Activated naive CD8-positive, alpha-beta T cell treated with anti-CD3 and anti-CD28 coated beads for 36 hours (primary cell): ENCODE measurements around the gene HK1. TPM values are rescaled to one million over a fixed set of nuclear protein-coding genes. Genes with fewer than 3 reads are reported as not detected.

Experiments
- DNase-seq: peaks from one replicate; pipeline ENCODE4 v3.0.0; 2021
- H3K27ac Mint-ChIP-seq: one replicate; pipeline ENCODE4 v1.8.0; 2022; ENCODE audit warnings: mild to moderate bottlenecking, moderate library complexity, mixed read lengths
- H3K27me3 Mint-ChIP-seq: one replicate; pipeline ENCODE4 v1.8.0; 2022; ENCODE audit warnings: mild to moderate bottlenecking, mixed read lengths
- H3K36me3 Mint-ChIP-seq: one replicate; pipeline ENCODE4 v1.8.0; 2021; ENCODE audit warnings: mild to moderate bottlenecking, mixed read lengths
- H3K4me1 Mint-ChIP-seq: one replicate; pipeline ENCODE4 v1.8.0; 2021; ENCODE audit warnings: mixed read lengths
- H3K4me3 Mint-ChIP-seq: one replicate; pipeline ENCODE4 v1.8.0; 2022; ENCODE audit warnings: mild to moderate bottlenecking, moderate library complexity, mixed read lengths
- H3K9me3 Mint-ChIP-seq: one replicate; pipeline ENCODE4 v1.8.0; 2022; ENCODE audit warnings: mixed read lengths
- total RNA-seq, 2 experiments: library from RNA; stranded (reverse); gene quantifications; one replicate each; pipeline ENCODE4 v1.2.3, GENCODE V29; 2021

The HK1 gene
- total RNA-seq, 2 experiments from 2014 or later: 236 to 244 TPM

GRCh38 chr10:69419744-69420126, 141.4 kb downstream of the HK1 start:
- H3K4me1 Mint-ChIP-seq: peaks cover 8% of the 10 kb centered on the region
- H3K36me3 Mint-ChIP-seq: no peaks in the 10 kb centered on the region
- no peak overlapping the region for H3K4me3 Mint-ChIP-seq
- no peaks in the 10 kb centered on the region for H3K9me3 Mint-ChIP-seq
- H3K27ac Mint-ChIP-seq: no peak overlapping the region
- no peaks in the 10 kb centered on the region for H3K27me3 Mint-ChIP-seq
- no peak for DNase-seq

- H3K4me3 Mint-ChIP-seq: no peak overlapping the region
- no peak for DNase-seq
- no peak overlapping the region for H3K27ac Mint-ChIP-seq
- H3K36me3 Mint-ChIP-seq: no peaks in the 10 kb centered on the region
- H3K27me3 Mint-ChIP-seq: no peaks in the 10 kb centered on the region
- peaks cover 21% of the 10 kb centered on the region for H3K4me1 Mint-ChIP-seq
- H3K9me3 Mint-ChIP-seq: no peaks in the 10 kb centered on the region
These were observed 143.5 kb downstream of the HK1 start for GRCh38 chr10:69421611-69422308.

- Mint-ChIP-seq H3K27ac (no peak overlapping the region), H3K27me3 (no peaks in the 10 kb centered on the region), H3K4me1 (peaks cover 25% of the 10 kb centered on the region), H3K36me3 (no peaks in the 10 kb centered on the region), H3K4me3 (no peak overlapping the region), H3K9me3 (no peaks in the 10 kb centered on the region)
- no peak for DNase-seq
These were observed 144.4 kb downstream of the HK1 start for GRCh38 chr10:69422676-69423075.

GRCh38 chr10:69425041-69425440, 146.7 kb downstream of the HK1 start:
- Mint-ChIP-seq H3K36me3 (no peaks in the 10 kb centered on the region), H3K27ac (no peak overlapping the region), H3K4me1 (peaks cover 33% of the 10 kb centered on the region), H3K27me3 (no peaks in the 10 kb centered on the region), H3K4me3 (no peak overlapping the region), H3K9me3 (no peaks in the 10 kb centered on the region)
- DNase-seq: no peak

GRCh38 chr10:69425511-69426298, 147.4 kb downstream of the HK1 start:
- Mint-ChIP-seq H3K4me3 (no peak overlapping the region), H3K36me3 (no peaks in the 10 kb centered on the region), H3K9me3 (no peaks in the 10 kb centered on the region), H3K27me3 (no peaks in the 10 kb centered on the region), H3K27ac (no peak overlapping the region), H3K4me1 (peaks cover 33% of the 10 kb centered on the region)
- no peak for DNase-seq

GRCh38 chr10:69426376-69426727, 148.1 kb downstream of the HK1 start:
- Mint-ChIP-seq H3K9me3 (no peaks in the 10 kb centered on the region), H3K27ac (no peak overlapping the region), H3K4me1 (peaks cover 33% of the 10 kb centered on the region), H3K36me3 (no peaks in the 10 kb centered on the region), H3K4me3 (no peak overlapping the region), H3K27me3 (no peaks in the 10 kb centered on the region)
- no peak for DNase-seq

- H3K4me3 Mint-ChIP-seq: no peak overlapping the region
- no peaks in the 10 kb centered on the region for H3K27me3 Mint-ChIP-seq
- no peaks in the 10 kb centered on the region for H3K9me3 Mint-ChIP-seq
- DNase-seq: no peak
- peaks cover 33% of the 10 kb centered on the region for H3K4me1 Mint-ChIP-seq
- no peaks in the 10 kb centered on the region for H3K36me3 Mint-ChIP-seq
- H3K27ac Mint-ChIP-seq: no peak overlapping the region
These were observed 149.9 kb downstream of the HK1 start for GRCh38 chr10:69428165-69428564.

- Mint-ChIP-seq H3K27me3 (no peaks in the 10 kb centered on the region), H3K9me3 (no peaks in the 10 kb centered on the region), H3K4me1 (no peaks in the 10 kb centered on the region), H3K27ac (no peak overlapping the region), H3K36me3 (no peaks in the 10 kb centered on the region), H3K4me3 (no peak overlapping the region)
- DNase-seq: no peak
These were observed 155.9 kb downstream of the HK1 start for GRCh38 chr10:69434169-69434568.

- Mint-ChIP-seq H3K27ac (no peak overlapping the region), H3K4me1 (no peaks in the 10 kb centered on the region), H3K9me3 (no peaks in the 10 kb centered on the region), H3K36me3 (no peaks in the 10 kb centered on the region), H3K27me3 (no peaks in the 10 kb centered on the region), H3K4me3 (no peak overlapping the region)
- no peak for DNase-seq
These were observed 156.6 kb downstream of the HK1 start for GRCh38 chr10:69434926-69435325.

GRCh38 chr10:69435966-69436520, 157.7 kb downstream of the HK1 start:
- Mint-ChIP-seq H3K4me1 (no peaks in the 10 kb centered on the region), H3K4me3 (no peak overlapping the region), H3K27ac (no peak overlapping the region), H3K36me3 (no peaks in the 10 kb centered on the region), H3K27me3 (no peaks in the 10 kb centered on the region), H3K9me3 (no peaks in the 10 kb centered on the region)
- DNase-seq: no peak

GRCh38 chr10:69437321-69438259, 159.3 kb downstream of the HK1 start:
- no peaks in the 10 kb centered on the region for H3K4me1 Mint-ChIP-seq
- no peaks in the 10 kb centered on the region for H3K36me3 Mint-ChIP-seq
- DNase-seq: no peak
- no peaks in the 10 kb centered on the region for H3K9me3 Mint-ChIP-seq
- H3K27me3 Mint-ChIP-seq: no peaks in the 10 kb centered on the region
- H3K4me3 Mint-ChIP-seq: no peak overlapping the region
- no peak overlapping the region for H3K27ac Mint-ChIP-seq

GRCh38 chr10:69438536-69439349, 160.4 kb downstream of the HK1 start:
- H3K4me3 Mint-ChIP-seq: no peak overlapping the region
- H3K27me3 Mint-ChIP-seq: no peaks in the 10 kb centered on the region
- no peaks in the 10 kb centered on the region for H3K36me3 Mint-ChIP-seq
- no peaks in the 10 kb centered on the region for H3K4me1 Mint-ChIP-seq
- H3K27ac Mint-ChIP-seq: no peak overlapping the region
- DNase-seq: no peak
- H3K9me3 Mint-ChIP-seq: no peaks in the 10 kb centered on the region

GRCh38 chr10:69439350-69439739, 161.0 kb downstream of the HK1 start:
- Mint-ChIP-seq H3K4me1 (no peaks in the 10 kb centered on the region), H3K4me3 (no peak overlapping the region), H3K27me3 (no peaks in the 10 kb centered on the region), H3K27ac (no peak overlapping the region), H3K9me3 (no peaks in the 10 kb centered on the region), H3K36me3 (no peaks in the 10 kb centered on the region)
- no peak for DNase-seq

GRCh38 chr10:69439813-69440506, 161.7 kb downstream of the HK1 start:
- H3K27ac Mint-ChIP-seq: no peak overlapping the region
- DNase-seq: no peak
- no peaks in the 10 kb centered on the region for H3K27me3 Mint-ChIP-seq
- H3K36me3 Mint-ChIP-seq: no peaks in the 10 kb centered on the region
- no peak overlapping the region for H3K4me3 Mint-ChIP-seq
- H3K9me3 Mint-ChIP-seq: no peaks in the 10 kb centered on the region
- no peaks in the 10 kb centered on the region for H3K4me1 Mint-ChIP-seq
